ENCODE results near the gene PRKCA. TPM values are rescaled to one million over a fixed set of nuclear protein-coding genes. Genes with fewer than 3 reads are reported as not detected.
A peak's percentile ranks its signal among the peaks of the same experiment; 100 is the strongest.

PRKCA gene
- total RNA-seq, 1 donor = 60.5 TPM

- no peak overlapping the region for H3K4me3 ChIP-seq (ENCODE audit: low read depth, low read length)
- DNase-seq (ENCODE audit: low read depth) = peak; percentile 58
- TF ChIP-seq CTCF (IDR thresholded peaks at IDR 0.05; ENCODE audit: insufficient read depth, low read depth, low read length) = no peak
Measured at GRCh38 chr17:66654106-66654740, 351.8 kb downstream of the PRKCA start.

GRCh38 chr17:66654764-66655163, 352.4 kb downstream of the PRKCA start:
- no peak for DNase-seq (ENCODE audit: low read depth)
- no peak for TF ChIP-seq CTCF (IDR thresholded peaks at IDR 0.05; ENCODE audit: insufficient read depth, low read depth, low read length)
- no peak overlapping the region for H3K4me3 ChIP-seq (ENCODE audit: low read depth, low read length)

GRCh38 chr17:66655461-66655860, 353.0 kb downstream of the PRKCA start:
- TF ChIP-seq CTCF (IDR thresholded peaks at IDR 0.05; ENCODE audit: insufficient read depth, low read depth, low read length) = no peak
- no peak for DNase-seq (ENCODE audit: low read depth)
- no peak overlapping the region for H3K4me3 ChIP-seq (ENCODE audit: low read depth, low read length)

- H3K4me3 ChIP-seq (ENCODE audit: low read depth, low read length) = no peak overlapping the region
- DNase-seq (ENCODE audit: low read depth) = peak; percentile 25
- TF ChIP-seq CTCF (IDR thresholded peaks at IDR 0.05; ENCODE audit: insufficient read depth, low read depth, low read length) = no peak
Measured at GRCh38 chr17:66655861-66656260, 353.4 kb downstream of the PRKCA start.

GRCh38 chr17:66661411-66662256, 359.2 kb downstream of the PRKCA start:
- no peak for TF ChIP-seq CTCF (IDR thresholded peaks at IDR 0.05; ENCODE audit: insufficient read depth, low read depth, low read length)
- no peak overlapping the region for H3K4me3 ChIP-seq (ENCODE audit: low read depth, low read length)
- DNase-seq (ENCODE audit: low read depth) = peak; percentile 29

GRCh38 chr17:66662496-66662895, 360.1 kb downstream of the PRKCA start:
- DNase-seq (ENCODE audit: low read depth) = no peak
- no peak overlapping the region for H3K4me3 ChIP-seq (ENCODE audit: low read depth, low read length)
- no peak for TF ChIP-seq CTCF (IDR thresholded peaks at IDR 0.05; ENCODE audit: insufficient read depth, low read depth, low read length)
